GM10266 (cell line): ENCODE data around the gene CMIP.

Source experiments
- DNase-seq: peaks from one replicate; pipeline ENCODE4 v3.0.0; 2012; ENCODE audit errors: extremely low spot score
- CTCF ChIP-seq: IDR thresholded peaks from 2 replicates; pipeline ENCODE4 v1.5.1; 2012; ENCODE audit warnings: mild to moderate bottlenecking, low read depth; ENCODE audit not compliant: control insufficient read depth, insufficient read depth; ENCODE audit errors: missing control alignments

Gene CMIP

GRCh38 chr16:81571175-81571574 lies 126.6 kb downstream of the CMIP start:
- no peak for TF ChIP-seq CTCF
- no peak for DNase-seq

- no peak for TF ChIP-seq CTCF
- DNase-seq = no peak
These were observed 127.2 kb downstream of the CMIP start for GRCh38 chr16:81571592-81572385.

- no peak for TF ChIP-seq CTCF
- DNase-seq = no peak
These were observed 128.0 kb downstream of the CMIP start for GRCh38 chr16:81572386-81573144.

GRCh38 chr16:81573533-81574020 lies 129.0 kb downstream of the CMIP start:
- DNase-seq = no peak
- no peak for TF ChIP-seq CTCF

GRCh38 chr16:81574168-81574567 lies 129.6 kb downstream of the CMIP start:
- no peak for TF ChIP-seq CTCF

GRCh38 chr16:81575307-81575706 lies 130.7 kb downstream of the CMIP start:
- no peak for TF ChIP-seq CTCF
- DNase-seq = no peak

More at GRCh38 chr16:81574168-81574567, 129.6 kb downstream of the CMIP start:
- no peak for DNase-seq

GRCh38 chr16:81575834-81576233 lies 131.2 kb downstream of the CMIP start:
- no peak for DNase-seq
- TF ChIP-seq CTCF = no peak
